HL-60 (cell line): ENCODE data around the gene NRCAM.

Source experiments
- DNase-seq, 2 experiments: peaks; one replicate each; pipeline ENCODE4 v3.0.0-alpha.2; 2010 to 2020; ENCODE audit warnings: low read depth in 1 of 2, low spot score in 1 of 2
- H3K27ac ChIP-seq: fragments of 250-450 bp; sonication (Bioruptor Pico); replicated peaks from 2 replicates; pipeline ENCODE4 v1.5.1; 2020; ENCODE audit warnings: mild to moderate bottlenecking, moderate library complexity
- H3K27me3 ChIP-seq: fragments of 250-450 bp; sonication (Bioruptor Pico); 2 replicates; pipeline ENCODE4 v1.5.1; 2021; ENCODE audit warnings: mild to moderate bottlenecking, moderate library complexity; ENCODE audit not compliant: insufficient read depth, poor library complexity, severe bottlenecking
- H3K4me3 ChIP-seq: replicated peaks from 2 replicates; pipeline ENCODE4 v1.5.1; 2011; ENCODE audit warnings: mild to moderate bottlenecking, control low read depth, low read length; ENCODE audit not compliant: insufficient read depth
- CTCF ChIP-seq: IDR thresholded peaks from one replicate; pipeline ENCODE4 v1.5.1; 2011; ENCODE audit warnings: low read length, control low read depth, inconsistent platforms; ENCODE audit not compliant: insufficient read depth
- GABPA ChIP-seq: IDR thresholded peaks from 2 replicates; pipeline ENCODE4 v1.6.1; 2012; ENCODE audit warnings: low read depth
- POLR2AphosphoS5 ChIP-seq: IDR thresholded peaks from 2 replicates; pipeline ENCODE4 v1.6.1; 2012; ENCODE audit warnings: low read depth
- SPI1 ChIP-seq: IDR thresholded peaks from 2 replicates; pipeline ENCODE4 v1.6.1; 2012; ENCODE audit warnings: low read depth, mild to moderate bottlenecking, borderline replicate concordance
- TF ChIP-seq, protein P1 (sequence below): IDR thresholded peaks from 2 replicates; pipeline ENCODE4 v1.6.1; 2012; ENCODE audit warnings: low read depth; ENCODE audit not compliant: insufficient replicate concordance

The NRCAM gene

DNA sequence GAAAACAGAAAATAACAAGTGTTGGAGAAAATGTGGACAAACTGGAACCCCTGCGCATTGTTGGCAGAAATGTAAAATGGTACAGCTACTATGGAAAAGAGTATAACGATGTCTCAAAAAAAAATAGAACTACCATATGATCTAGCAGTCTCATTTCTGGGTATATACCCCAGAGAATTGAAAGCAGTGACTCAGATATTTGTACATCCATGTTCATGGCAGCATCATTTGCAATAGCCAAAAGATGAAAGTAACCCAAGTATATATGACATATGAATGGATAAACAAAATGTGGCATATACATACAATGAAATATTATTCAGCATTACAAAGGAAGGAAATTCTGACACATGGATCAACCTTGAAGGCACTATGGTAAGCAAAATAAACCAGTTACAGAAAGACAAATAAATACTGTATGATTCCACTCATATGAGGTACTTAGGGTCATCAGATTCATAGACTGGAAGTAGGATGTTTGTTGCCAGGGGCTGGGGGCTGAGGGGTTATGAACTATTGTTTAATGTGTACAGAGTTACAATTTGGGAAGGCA is 4.9 kb downstream of the NRCAM start:
- TF ChIP-seq SPI1: no peak
- no peak for TF ChIP-seq CTCF
- TF ChIP-seq, protein P1, sequence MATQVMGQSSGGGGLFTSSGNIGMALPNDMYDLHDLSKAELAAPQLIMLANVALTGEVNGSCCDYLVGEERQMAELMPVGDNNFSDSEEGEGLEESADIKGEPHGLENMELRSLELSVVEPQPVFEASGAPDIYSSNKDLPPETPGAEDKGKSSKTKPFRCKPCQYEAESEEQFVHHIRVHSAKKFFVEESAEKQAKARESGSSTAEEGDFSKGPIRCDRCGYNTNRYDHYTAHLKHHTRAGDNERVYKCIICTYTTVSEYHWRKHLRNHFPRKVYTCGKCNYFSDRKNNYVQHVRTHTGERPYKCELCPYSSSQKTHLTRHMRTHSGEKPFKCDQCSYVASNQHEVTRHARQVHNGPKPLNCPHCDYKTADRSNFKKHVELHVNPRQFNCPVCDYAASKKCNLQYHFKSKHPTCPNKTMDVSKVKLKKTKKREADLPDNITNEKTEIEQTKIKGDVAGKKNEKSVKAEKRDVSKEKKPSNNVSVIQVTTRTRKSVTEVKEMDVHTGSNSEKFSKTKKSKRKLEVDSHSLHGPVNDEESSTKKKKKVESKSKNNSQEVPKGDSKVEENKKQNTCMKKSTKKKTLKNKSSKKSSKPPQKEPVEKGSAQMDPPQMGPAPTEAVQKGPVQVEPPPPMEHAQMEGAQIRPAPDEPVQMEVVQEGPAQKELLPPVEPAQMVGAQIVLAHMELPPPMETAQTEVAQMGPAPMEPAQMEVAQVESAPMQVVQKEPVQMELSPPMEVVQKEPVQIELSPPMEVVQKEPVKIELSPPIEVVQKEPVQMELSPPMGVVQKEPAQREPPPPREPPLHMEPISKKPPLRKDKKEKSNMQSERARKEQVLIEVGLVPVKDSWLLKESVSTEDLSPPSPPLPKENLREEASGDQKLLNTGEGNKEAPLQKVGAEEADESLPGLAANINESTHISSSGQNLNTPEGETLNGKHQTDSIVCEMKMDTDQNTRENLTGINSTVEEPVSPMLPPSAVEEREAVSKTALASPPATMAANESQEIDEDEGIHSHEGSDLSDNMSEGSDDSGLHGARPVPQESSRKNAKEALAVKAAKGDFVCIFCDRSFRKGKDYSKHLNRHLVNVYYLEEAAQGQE: no peak
- no peak for TF ChIP-seq GABPA
- TF ChIP-seq POLR2AphosphoS5: no peak
- H3K27ac ChIP-seq: no peak overlapping the region
- no peak overlapping the region for H3K4me3 ChIP-seq
- peaks cover 30% of the 10 kb centered on the region for H3K27me3 ChIP-seq
- no peak for DNase-seq

DNA sequence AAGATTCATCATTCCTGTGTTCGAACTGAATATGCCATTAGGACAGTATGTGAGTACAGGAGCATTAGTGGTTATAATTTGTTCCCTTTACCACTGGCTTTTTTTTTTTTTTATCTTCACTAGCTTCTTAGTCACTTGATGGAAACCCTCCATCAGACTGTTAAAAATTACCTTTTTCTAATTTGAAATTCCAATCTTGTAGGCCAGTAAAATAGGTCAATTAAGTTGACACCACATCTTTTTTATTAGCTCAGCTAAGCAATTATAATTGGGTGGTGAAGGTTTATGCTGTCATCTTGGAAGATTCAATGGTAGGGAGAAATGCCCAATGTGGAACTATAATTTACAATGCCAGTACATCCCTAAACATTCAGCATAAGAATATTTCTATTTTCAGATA is 6.1 kb downstream of the NRCAM start:
- peaks cover 27% of the 10 kb centered on the region for H3K27me3 ChIP-seq
- no peak for DNase-seq
- no peak overlapping the region for H3K4me3 ChIP-seq
- TF ChIP-seq CTCF: no peak
- no peak for TF ChIP-seq SPI1
- no peak for TF ChIP-seq GABPA
- TF ChIP-seq, protein P1: no peak
- TF ChIP-seq POLR2AphosphoS5: no peak
- H3K27ac ChIP-seq: no peak overlapping the region

GRCh38 chr7:108449521-108449920 is 6.7 kb downstream of the NRCAM start:
- Histone ChIP-seq H3K27me3 (peaks cover 20% of the 10 kb centered on the region), H3K4me3 (no peak overlapping the region), H3K27ac (no peak overlapping the region)
- no peak for TF ChIP-seq SPI1
- no peak for TF ChIP-seq POLR2AphosphoS5
- TF ChIP-seq GABPA: no peak
- TF ChIP-seq CTCF: no peak
- TF ChIP-seq, protein P1: no peak
- no peak for DNase-seq
